SJSA1 (cell line): ENCODE data around the gene EXOC1. TPM values are rescaled to one million over a fixed set of nuclear protein-coding genes. Genes with fewer than 3 reads are reported as not detected.

Experiments used
- DNase-seq, 2 experiments: peaks; one replicate each; pipeline ENCODE4 v3.0.0-alpha.2; 2015 to 2020; ENCODE audit warnings: low spot score in 2 of 2, low read depth in 1 of 2
- H3K27ac ChIP-seq: fragments of 250-450 bp; sonication (Bioruptor Pico); 2 replicates; pipeline ENCODE4 v1.5.1; 2020; ENCODE audit warnings: mild to moderate bottlenecking, moderate library complexity
- H3K27me3 ChIP-seq: fragments of 250-450 bp; sonication (Bioruptor Pico); replicated peaks from 2 replicates; pipeline ENCODE4 v1.5.1; 2020; ENCODE audit warnings: mild to moderate bottlenecking, moderate library complexity
- H3K36me3 ChIP-seq: fragments of 250-450 bp; sonication (Bioruptor Pico); 2 replicates; pipeline ENCODE4 v1.5.1; 2020; ENCODE audit warnings: mild to moderate bottlenecking
- H3K4me1 ChIP-seq: fragments of 250-450 bp; sonication (Bioruptor Pico); replicated peaks from 2 replicates; pipeline ENCODE4 v1.6.1; 2021; ENCODE audit warnings: mild to moderate bottlenecking
- H3K4me3 ChIP-seq: fragments of 250-450 bp; sonication (Bioruptor Pico); 2 replicates; pipeline ENCODE4 v1.5.1; 2020; ENCODE audit warnings: mild to moderate bottlenecking
- H3K9me3 ChIP-seq: fragments of 250-450 bp; sonication (Bioruptor Pico); replicated peaks from 2 replicates; pipeline ENCODE4 v1.5.1; 2020; ENCODE audit warnings: mild to moderate bottlenecking
- total RNA-seq: library from RNA; depleted of rRNA; stranded (reverse); fragments of >200 nt; shearing (Covaris generic); gene quantifications from 2 replicates; pipeline ENCODE4 v1.2.3, GENCODE V29; 2014

The EXOC1 gene
- total RNA-seq, 1 experiment from 2014 or later: 41.7 TPM

- H3K4me1 ChIP-seq: no peaks in the 10 kb centered on the region
- DNase-seq: no peak
- no peak overlapping the region for H3K27ac ChIP-seq
- H3K4me3 ChIP-seq: no peak overlapping the region
- H3K27me3 ChIP-seq: no peaks in the 10 kb centered on the region
- peaks cover 44% of the 10 kb centered on the region for H3K36me3 ChIP-seq
- H3K9me3 ChIP-seq: no peaks in the 10 kb centered on the region
These were observed 43.2 kb downstream of the EXOC1 start for GRCh38 chr4:55896622-55897021.

- no peaks in the 10 kb centered on the region for H3K9me3 ChIP-seq
- no peaks in the 10 kb centered on the region for H3K27me3 ChIP-seq
- peaks cover 33% of the 10 kb centered on the region for H3K36me3 ChIP-seq
- H3K4me3 ChIP-seq: no peak overlapping the region
- no peak overlapping the region for H3K27ac ChIP-seq
- H3K4me1 ChIP-seq: no peaks in the 10 kb centered on the region; the same call in 1 of the 2 replicates
- DNase-seq: no peak
These were observed 49.2 kb downstream of the EXOC1 start for GRCh38 chr4:55902677-55903076.

DNA sequence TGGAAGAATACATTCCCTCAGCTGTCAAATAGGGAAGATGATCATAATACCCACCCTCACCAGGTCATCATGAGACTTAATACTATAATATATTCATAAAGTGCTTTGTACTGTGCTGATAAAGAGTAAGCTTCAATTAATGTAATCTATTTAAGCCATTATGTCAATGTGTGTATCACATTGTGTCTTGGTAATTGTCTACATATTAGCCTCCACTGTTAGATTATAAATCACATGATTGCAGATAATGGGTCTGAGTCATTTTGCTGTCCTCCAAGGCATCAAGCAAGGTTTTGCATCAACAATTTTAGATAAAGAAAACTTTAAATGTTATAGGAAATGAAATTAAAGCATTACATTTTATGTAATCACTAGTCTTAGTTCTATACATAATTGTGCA, 50.1 kb downstream of the EXOC1 start:
- Histone ChIP-seq H3K36me3 (peaks cover 33% of the 10 kb centered on the region), H3K4me1 (no peaks in the 10 kb centered on the region; the same call in 1 of the 2 replicates), H3K27me3 (no peaks in the 10 kb centered on the region), H3K4me3 (no peak overlapping the region), H3K9me3 (no peaks in the 10 kb centered on the region), H3K27ac (no peak overlapping the region)
- no peak for DNase-seq

DNA sequence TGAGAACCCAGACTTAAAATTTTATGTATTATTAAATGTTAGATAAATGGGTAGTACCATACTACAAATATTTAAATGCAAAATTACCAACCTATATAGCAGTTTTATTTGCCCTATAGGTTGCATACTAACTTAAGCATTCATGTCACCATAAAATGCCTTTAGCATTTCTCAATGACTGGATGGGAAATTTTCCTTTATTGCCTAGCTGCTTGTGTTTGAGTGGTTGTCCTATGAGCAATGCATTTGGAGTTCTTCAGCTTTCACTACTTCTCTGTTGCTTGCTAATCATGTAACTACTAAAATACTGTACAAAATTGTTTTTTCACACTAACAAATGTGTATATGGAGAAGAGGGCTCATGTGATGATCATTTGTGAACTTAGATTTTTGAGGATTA, 51.1 kb downstream of the EXOC1 start:
- no peaks in the 10 kb centered on the region; the same call in 1 of the 2 replicates for H3K4me1 ChIP-seq
- H3K4me3 ChIP-seq: no peak overlapping the region
- H3K36me3 ChIP-seq: peaks cover 29% of the 10 kb centered on the region
- H3K27me3 ChIP-seq: no peaks in the 10 kb centered on the region
- DNase-seq: no peak
- H3K9me3 ChIP-seq: no peaks in the 10 kb centered on the region
- H3K27ac ChIP-seq: no peak overlapping the region

GRCh38 chr4:55906323-55906722, 52.9 kb downstream of the EXOC1 start:
- no peak for DNase-seq
- H3K4me3 ChIP-seq: no peak overlapping the region
- H3K4me1 ChIP-seq: no peaks in the 10 kb centered on the region; the same call in 1 of the 2 replicates
- no peaks in the 10 kb centered on the region for H3K9me3 ChIP-seq
- H3K27me3 ChIP-seq: no peaks in the 10 kb centered on the region
- no peak overlapping the region for H3K27ac ChIP-seq
- H3K36me3 ChIP-seq: peaks cover 22% of the 10 kb centered on the region

DNA sequence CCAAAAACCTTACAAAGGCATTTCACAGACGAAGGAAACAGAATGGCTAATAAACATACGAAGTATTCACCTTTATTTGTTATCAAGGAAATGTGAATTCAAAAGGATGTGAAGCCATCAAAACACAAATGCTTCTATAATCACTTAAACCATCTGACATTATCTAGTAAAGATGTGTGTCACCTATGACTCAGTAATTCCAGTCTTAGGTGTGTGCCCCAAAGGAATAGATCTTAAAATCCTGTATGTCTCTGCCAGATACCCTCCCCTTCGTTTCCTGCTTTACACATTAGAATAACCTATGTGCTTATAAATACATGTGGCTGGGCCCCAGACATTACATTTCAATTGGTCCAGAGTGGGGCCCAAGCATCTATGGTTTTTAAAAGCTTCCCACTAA, 53.5 kb downstream of the EXOC1 start:
- Histone ChIP-seq H3K4me3 (no peak overlapping the region), H3K4me1 (no peaks in the 10 kb centered on the region; the same call in 1 of the 2 replicates), H3K9me3 (no peaks in the 10 kb centered on the region), H3K27me3 (no peaks in the 10 kb centered on the region), H3K27ac (no peak overlapping the region), H3K36me3 (peaks cover 20% of the 10 kb centered on the region)
- DNase-seq: no peak

GRCh38 chr4:55907469-55907868, 54.0 kb downstream of the EXOC1 start:
- no peak for DNase-seq
- no peaks in the 10 kb centered on the region for H3K27me3 ChIP-seq
- peaks cover 17% of the 10 kb centered on the region for H3K36me3 ChIP-seq
- H3K4me1 ChIP-seq: no peaks in the 10 kb centered on the region; the same call in 1 of the 2 replicates
- no peak overlapping the region for H3K4me3 ChIP-seq
- no peaks in the 10 kb centered on the region for H3K9me3 ChIP-seq
- H3K27ac ChIP-seq: no peak overlapping the region

DNA sequence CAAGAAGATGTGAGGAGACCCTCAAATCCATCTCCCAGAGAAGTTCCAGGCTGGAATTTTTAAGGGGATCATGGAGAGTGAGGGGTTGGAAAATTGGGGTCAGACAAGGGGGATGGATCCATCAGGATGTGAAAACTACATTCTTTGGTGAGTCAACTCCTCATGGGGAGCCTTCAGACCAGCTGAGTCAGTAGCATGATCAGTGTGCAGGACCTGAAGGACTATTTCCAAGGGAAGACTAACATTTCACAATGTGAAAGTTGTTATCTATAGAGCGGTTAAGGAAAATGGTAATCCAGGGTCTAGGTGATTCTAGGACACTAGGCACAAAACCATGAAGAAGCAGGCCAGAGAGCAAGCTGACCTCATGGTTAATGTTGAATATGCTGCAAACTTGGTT, 56.7 kb downstream of the EXOC1 start:
- Histone ChIP-seq H3K36me3 (peaks cover 3% of the 10 kb centered on the region; the same call in 1 of the 2 replicates), H3K4me3 (no peak overlapping the region), H3K9me3 (no peaks in the 10 kb centered on the region), H3K4me1 (no peaks in the 10 kb centered on the region; the same call in 1 of the 2 replicates), H3K27ac (no peak overlapping the region), H3K27me3 (no peaks in the 10 kb centered on the region)
- DNase-seq: no peak

DNA sequence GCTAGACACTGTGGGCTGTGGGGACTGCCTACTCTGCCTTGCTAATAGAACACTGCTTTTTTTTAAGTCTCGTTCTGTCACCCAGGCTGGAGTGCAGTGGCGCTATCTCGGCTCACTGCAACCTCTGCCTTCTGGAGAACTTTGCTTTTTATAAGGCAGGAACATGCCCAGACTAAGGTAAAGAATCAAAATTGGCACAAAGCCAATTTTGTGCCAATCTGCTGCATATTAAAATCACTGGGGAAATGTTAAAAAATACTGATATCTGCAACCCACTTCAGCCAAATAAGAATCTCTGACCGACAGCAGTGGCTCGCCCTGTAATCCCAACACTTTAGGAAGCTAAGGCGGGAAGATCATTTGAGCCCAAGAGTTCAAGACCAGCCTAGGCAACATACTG, 58.8 kb downstream of the EXOC1 start:
- H3K27ac ChIP-seq: no peak overlapping the region
- no peaks in the 10 kb centered on the region for H3K36me3 ChIP-seq
- H3K27me3 ChIP-seq: no peaks in the 10 kb centered on the region
- no peak for DNase-seq
- H3K4me3 ChIP-seq: no peak overlapping the region
- H3K9me3 ChIP-seq: no peaks in the 10 kb centered on the region
- H3K4me1 ChIP-seq: no peaks in the 10 kb centered on the region; the same call in 1 of the 2 replicates

DNA sequence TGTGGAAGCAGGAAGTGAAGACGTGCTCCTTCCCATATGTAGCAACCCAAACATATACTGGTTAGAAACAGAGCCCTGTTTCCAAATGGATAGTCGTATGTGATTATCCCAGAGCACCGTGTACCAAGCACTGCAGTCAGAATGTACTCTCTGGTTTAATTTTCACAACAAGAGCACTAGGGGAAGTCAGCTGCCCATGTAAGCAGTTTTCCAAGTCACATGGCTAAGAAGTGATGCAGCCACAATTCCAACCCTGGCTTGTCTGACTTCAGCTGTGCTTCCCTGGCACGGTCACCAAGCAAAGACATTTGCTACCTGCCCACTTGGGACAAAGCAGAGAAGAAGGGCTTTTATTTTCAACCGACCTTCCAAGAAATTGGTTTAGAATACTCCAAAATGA, 67.1 kb downstream of the EXOC1 start:
- no peaks in the 10 kb centered on the region for H3K27me3 ChIP-seq

DNA sequence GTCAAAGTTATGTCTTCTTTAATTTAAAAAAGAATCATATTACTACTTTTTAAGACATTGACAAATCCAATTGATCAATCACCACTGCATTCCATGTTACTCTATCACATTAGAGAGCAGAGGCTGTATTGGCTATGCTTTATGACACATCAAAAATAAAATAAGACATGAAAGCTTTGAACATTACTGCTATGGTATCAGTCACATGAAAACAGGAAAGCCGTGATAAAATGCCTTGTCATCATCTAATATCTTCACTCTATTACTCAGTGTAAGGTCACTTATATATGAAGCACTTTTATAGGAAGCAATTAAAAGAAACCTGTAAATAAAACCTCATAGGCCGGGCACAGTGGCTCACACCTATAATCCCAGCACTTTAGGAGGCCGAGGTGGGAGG, 67.6 kb downstream of the EXOC1 start:
- no peak overlapping the region for H3K4me3 ChIP-seq
- peaks cover 4% of the 10 kb centered on the region; the same call in 1 of the 2 replicates for H3K4me1 ChIP-seq
- no peaks in the 10 kb centered on the region for H3K9me3 ChIP-seq
- no peaks in the 10 kb centered on the region for H3K27me3 ChIP-seq
- no peak for DNase-seq
- H3K27ac ChIP-seq: no peak overlapping the region
- no peaks in the 10 kb centered on the region for H3K36me3 ChIP-seq

More for the DNA sequence above, 67.1 kb downstream of the EXOC1 start:
- DNase-seq: no peak
- peaks cover 4% of the 10 kb centered on the region; the same call in 1 of the 2 replicates for H3K4me1 ChIP-seq
- no peaks in the 10 kb centered on the region for H3K36me3 ChIP-seq
- H3K27ac ChIP-seq: no peak overlapping the region
- no peak overlapping the region for H3K4me3 ChIP-seq
- H3K9me3 ChIP-seq: no peaks in the 10 kb centered on the region

DNA sequence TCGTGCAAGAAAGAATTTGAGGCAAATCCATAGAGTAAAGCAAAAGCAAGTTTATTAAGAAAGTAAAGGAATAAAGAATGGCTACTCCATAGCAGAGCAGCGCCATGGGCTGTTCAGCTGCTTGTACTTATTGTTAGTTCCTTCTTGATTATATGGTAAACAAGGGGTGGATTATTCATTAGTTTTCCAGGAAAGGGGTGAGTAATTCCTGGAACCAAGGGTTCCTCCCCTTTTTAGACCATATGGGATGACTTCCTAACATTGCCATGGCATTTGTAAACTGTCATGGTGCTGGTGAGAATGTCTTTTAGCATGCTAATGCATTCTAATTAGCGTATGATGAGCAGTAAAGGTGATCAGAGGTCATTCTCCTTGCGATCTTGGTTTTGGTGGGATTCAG, 71.8 kb downstream of the EXOC1 start:
- H3K27ac ChIP-seq: no peak overlapping the region
- 0 out of 2 replicates have a peak, but pooled peaks cover 6% of the 10 kb centered on the region for H3K36me3 ChIP-seq
- H3K9me3 ChIP-seq: no peaks in the 10 kb centered on the region
- H3K4me3 ChIP-seq: no peak overlapping the region
- H3K27me3 ChIP-seq: no peaks in the 10 kb centered on the region
- peaks cover 4% of the 10 kb centered on the region; the same call in 1 of the 2 replicates for H3K4me1 ChIP-seq
- no peak for DNase-seq

GRCh38 chr4:55926610-55927009, 73.2 kb downstream of the EXOC1 start:
- Histone ChIP-seq H3K27me3 (no peaks in the 10 kb centered on the region), H3K4me1 (peaks cover 11% of the 10 kb centered on the region), H3K27ac (no peak overlapping the region), H3K9me3 (no peaks in the 10 kb centered on the region), H3K36me3 (0 out of 2 replicates have a peak, but pooled peaks cover 6% of the 10 kb centered on the region), H3K4me3 (no peak overlapping the region)
- DNase-seq: no peak

DNA sequence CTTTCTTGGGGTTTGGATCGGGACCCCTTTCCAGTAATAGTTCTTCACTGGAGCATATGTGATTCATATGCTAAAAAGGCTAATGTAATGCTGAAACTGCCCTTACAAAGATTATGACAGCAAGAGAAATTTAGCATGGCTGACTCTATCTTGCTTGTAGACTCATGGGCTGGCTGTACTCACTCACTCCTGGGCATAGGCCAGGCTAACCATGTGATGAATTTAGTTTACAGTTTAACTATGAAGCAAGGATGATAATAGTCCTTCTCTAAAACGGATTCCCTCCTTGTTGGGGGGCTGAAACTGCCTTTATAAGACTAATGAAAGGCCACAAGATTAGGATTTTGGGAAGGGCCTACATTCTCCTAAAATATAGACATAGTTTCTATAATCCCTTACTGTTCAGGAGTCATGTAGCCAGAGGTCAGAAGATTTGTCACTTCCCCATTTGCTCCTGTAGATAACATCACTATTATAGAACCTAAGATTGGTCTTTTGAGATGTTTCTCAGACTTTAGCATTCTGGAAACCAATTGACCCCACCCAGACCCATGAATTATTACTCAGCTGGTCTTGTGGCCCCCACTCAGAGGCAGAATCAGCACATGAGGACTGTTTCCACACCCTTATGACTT, 74.5 kb downstream of the EXOC1 start:
- 0 out of 2 replicates have a peak, but pooled peaks cover 6% of the 10 kb centered on the region for H3K36me3 ChIP-seq
- no peak overlapping the region for H3K4me3 ChIP-seq
- peaks cover 24% of the 10 kb centered on the region for H3K4me1 ChIP-seq
- H3K27me3 ChIP-seq: no peaks in the 10 kb centered on the region
- no peak for DNase-seq
- no peak overlapping the region for H3K27ac ChIP-seq
- no peaks in the 10 kb centered on the region for H3K9me3 ChIP-seq
